Mesothelial cell of epicardium (in vitro differentiated cells): ENCODE measurements around the gene TTC4. TPM values are rescaled to one million over a fixed set of nuclear protein-coding genes. Genes with fewer than 3 reads are reported as not detected.

Experiments
- DNase-seq, 2 experiments: peaks; one replicate each; pipeline ENCODE4 v3.0.0; 2021; ENCODE audit warnings: low spot score in 2 of 2; ENCODE audit not compliant: unreplicated experiment in 2 of 2
- H3K27ac Mint-ChIP-seq: 2 replicates; pipeline ENCODE4 v1.8.0; 2021; ENCODE audit warnings: mixed read lengths
- H3K27me3 Mint-ChIP-seq: 2 replicates; pipeline ENCODE4 v1.8.0; 2021; ENCODE audit warnings: low read depth, mixed read lengths
- H3K36me3 Mint-ChIP-seq: 2 replicates; pipeline ENCODE4 v1.8.0; 2021; ENCODE audit warnings: mixed read lengths
- H3K4me1 Mint-ChIP-seq: 2 replicates; pipeline ENCODE4 v1.8.0; 2021; ENCODE audit warnings: mixed read lengths
- H3K4me3 Mint-ChIP-seq: 2 replicates; pipeline ENCODE4 v1.8.0; 2021; ENCODE audit warnings: mild to moderate bottlenecking, moderate library complexity, mixed read lengths
- H3K9me3 Mint-ChIP-seq: 2 replicates; pipeline ENCODE4 v1.8.0; 2021; ENCODE audit warnings: mixed read lengths
- total RNA-seq: library from RNA; stranded (reverse); gene quantifications from 3 replicates; pipeline ENCODE4 v1.2.1, GENCODE V29; 2021
- TF ChIP-seq, protein P1 (sequence below): fragments of 200-600 bp; sonication (generic); IDR thresholded peaks from one replicate; pipeline ENCODE4 v1.5.0; 2021; ENCODE audit warnings: antibody characterized with exemption; ENCODE audit not compliant: unreplicated experiment

The TTC4 gene
- total RNA-seq, 1 donor from 2014 or later = 20.5 TPM

DNA sequence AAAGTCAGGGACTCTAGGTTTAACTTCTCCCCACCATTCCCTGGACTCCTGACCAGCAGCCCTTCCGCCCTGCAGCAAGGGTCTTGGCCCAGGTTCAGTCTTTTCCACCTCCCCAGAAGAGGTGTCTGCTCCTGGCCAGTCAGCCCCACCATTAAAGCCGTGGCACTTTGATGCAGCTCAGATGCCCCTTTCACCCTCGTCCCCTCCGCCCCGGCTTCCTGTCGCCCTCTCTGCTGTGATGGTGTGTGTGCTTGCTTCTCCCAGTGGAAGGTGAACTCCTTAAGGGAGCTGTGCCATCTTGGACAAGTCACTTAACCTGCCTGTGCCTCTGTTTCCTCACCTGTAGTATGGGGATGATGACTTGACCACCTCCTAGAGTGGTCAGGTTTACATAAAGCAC lies 17.8 kb upstream of the TTC4 start:
- H3K36me3 Mint-ChIP-seq = no peaks in the 10 kb centered on the region
- TF ChIP-seq, protein P1, sequence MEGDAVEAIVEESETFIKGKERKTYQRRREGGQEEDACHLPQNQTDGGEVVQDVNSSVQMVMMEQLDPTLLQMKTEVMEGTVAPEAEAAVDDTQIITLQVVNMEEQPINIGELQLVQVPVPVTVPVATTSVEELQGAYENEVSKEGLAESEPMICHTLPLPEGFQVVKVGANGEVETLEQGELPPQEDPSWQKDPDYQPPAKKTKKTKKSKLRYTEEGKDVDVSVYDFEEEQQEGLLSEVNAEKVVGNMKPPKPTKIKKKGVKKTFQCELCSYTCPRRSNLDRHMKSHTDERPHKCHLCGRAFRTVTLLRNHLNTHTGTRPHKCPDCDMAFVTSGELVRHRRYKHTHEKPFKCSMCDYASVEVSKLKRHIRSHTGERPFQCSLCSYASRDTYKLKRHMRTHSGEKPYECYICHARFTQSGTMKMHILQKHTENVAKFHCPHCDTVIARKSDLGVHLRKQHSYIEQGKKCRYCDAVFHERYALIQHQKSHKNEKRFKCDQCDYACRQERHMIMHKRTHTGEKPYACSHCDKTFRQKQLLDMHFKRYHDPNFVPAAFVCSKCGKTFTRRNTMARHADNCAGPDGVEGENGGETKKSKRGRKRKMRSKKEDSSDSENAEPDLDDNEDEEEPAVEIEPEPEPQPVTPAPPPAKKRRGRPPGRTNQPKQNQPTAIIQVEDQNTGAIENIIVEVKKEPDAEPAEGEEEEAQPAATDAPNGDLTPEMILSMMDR = no peak
- H3K4me1 Mint-ChIP-seq = no peaks in the 10 kb centered on the region
- no peak for DNase-seq
- peaks cover 52% of the 10 kb centered on the region for H3K27me3 Mint-ChIP-seq
- no peak overlapping the region for H3K27ac Mint-ChIP-seq
- no peak overlapping the region for H3K4me3 Mint-ChIP-seq
- no peaks in the 10 kb centered on the region for H3K9me3 Mint-ChIP-seq

DNA sequence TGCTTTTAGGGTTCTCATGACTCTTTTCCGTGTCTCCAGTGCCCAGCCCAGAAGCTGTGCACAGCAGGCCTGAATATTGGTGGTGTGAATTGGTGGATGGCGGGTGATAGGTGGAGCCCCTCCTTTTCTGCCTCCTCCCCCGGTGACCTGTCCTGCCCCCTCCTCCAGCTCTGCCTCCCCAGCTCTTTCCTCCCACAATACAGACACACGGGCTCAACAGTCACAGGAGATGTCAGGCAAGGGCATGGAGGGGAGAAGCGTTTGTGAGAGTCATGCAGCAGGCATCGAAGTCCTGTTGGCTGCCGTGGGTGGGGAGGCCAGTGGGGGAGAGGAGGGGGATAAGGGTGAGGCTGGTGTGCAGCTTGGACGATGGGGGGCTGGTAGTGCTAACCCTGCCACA lies 17.3 kb upstream of the TTC4 start:
- H3K9me3 Mint-ChIP-seq = no peaks in the 10 kb centered on the region
- DNase-seq = no peak
- peaks cover 56% of the 10 kb centered on the region for H3K27me3 Mint-ChIP-seq

DNA sequence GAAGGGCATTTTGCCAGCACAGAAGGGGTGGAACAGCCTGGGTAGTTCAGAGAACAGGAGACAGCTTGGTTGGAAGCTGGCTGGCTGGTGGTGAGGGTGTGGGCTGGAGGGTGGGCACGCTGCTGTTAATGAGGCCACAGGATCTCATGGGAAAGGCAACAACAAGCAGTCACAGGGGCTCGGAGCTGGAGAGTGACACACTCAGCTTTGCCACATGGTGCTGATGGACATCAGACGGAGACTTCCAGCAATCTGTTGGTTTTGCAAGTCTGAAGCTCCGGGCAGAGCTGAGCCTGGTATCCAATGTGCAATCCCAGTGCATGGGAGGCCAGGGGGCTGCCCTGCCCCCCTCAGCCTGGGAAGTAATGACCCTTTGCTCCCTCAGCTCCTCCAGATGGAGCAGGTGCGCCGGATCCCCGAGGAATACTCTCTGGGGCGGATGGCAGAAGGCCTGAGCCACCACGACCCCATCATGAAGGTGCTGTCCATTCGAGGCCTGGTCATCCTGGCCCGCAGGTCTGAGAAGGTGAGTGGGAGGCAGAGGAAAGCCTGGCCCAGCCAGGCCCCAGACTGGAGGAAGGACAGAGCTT lies 15.6 kb upstream of the TTC4 start:
- no peaks in the 10 kb centered on the region for H3K4me1 Mint-ChIP-seq
- TF ChIP-seq, protein P1 = no peak
- H3K9me3 Mint-ChIP-seq = no peaks in the 10 kb centered on the region
- no peak for DNase-seq
- no peak overlapping the region for H3K27ac Mint-ChIP-seq
- no peaks in the 10 kb centered on the region for H3K36me3 Mint-ChIP-seq
- no peak overlapping the region for H3K4me3 Mint-ChIP-seq
- peaks cover 55% of the 10 kb centered on the region for H3K27me3 Mint-ChIP-seq

More for the DNA sequence above, 17.3 kb upstream of the TTC4 start:
- Mint-ChIP-seq H3K27ac (no peak overlapping the region), H3K4me3 (no peak overlapping the region), H3K4me1 (no peaks in the 10 kb centered on the region), H3K36me3 (no peaks in the 10 kb centered on the region)
- TF ChIP-seq, protein P1 = no peak

DNA sequence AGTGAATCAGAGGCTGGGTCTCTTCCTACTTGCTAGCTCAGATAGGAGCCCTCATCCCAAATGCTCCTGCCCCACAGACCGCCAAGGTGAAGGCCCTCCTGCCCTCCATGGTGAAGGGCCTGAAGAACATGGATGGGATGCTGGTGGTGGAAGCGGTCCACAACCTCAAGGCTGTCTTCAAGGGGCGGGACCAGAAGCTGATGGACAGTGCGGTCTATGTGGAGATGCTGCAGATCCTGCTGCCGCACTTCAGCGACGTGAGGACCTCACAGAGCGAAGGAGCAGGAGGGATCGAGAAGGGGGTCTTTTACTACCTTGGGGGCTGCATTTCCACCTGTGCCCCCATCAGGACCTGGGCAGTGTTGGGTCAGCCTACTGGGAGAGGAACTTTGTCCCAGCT lies 14.6 kb upstream of the TTC4 start:
- H3K4me1 Mint-ChIP-seq = no peaks in the 10 kb centered on the region

DNA sequence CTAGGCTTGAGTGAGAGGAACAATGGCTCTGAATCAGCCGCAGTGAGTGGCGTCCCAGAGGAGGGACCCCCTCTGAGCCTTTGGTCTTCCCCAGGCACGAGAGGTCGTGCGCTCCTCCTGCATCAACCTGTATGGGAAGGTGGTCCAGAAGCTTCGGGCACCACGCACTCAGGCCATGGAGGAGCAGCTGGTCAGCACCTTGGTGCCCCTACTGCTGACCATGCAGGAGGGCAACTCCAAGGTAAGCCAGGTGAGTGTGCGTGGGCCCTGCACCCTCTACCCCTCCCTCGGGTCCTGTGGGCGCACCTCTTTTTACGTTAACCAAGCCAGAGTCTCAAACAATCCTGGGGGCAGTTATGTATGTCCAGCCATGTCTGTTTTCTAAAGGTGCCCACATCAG lies 13.7 kb upstream of the TTC4 start:
- no peaks in the 10 kb centered on the region for H3K9me3 Mint-ChIP-seq
- DNase-seq = no peak
- H3K36me3 Mint-ChIP-seq = no peaks in the 10 kb centered on the region

More for the DNA sequence above, 14.6 kb upstream of the TTC4 start:
- TF ChIP-seq, protein P1 = no peak
- Mint-ChIP-seq H3K4me3 (no peak overlapping the region), H3K36me3 (no peaks in the 10 kb centered on the region), H3K9me3 (no peaks in the 10 kb centered on the region), H3K27me3 (peaks cover 58% of the 10 kb centered on the region), H3K27ac (no peak overlapping the region)
- no peak for DNase-seq

More for the DNA sequence above, 13.7 kb upstream of the TTC4 start:
- no peaks in the 10 kb centered on the region for H3K4me1 Mint-ChIP-seq
- peaks cover 55% of the 10 kb centered on the region for H3K27me3 Mint-ChIP-seq
- H3K27ac Mint-ChIP-seq = no peak overlapping the region
- TF ChIP-seq, protein P1 = no peak
- H3K4me3 Mint-ChIP-seq = no peak overlapping the region
